Stimulated activated naive CD8-positive, alpha-beta T cell treated with anti-CD3 and anti-CD28 coated beads, Interleukin-15, amount 100 ng/mL, for 72 hours (primary cell): ENCODE data around the gene QPRT.
"Not testable (repeated sequence)": the region's sequence is repeated elsewhere in the genome, so short reads cannot be mapped to it uniquely, and the experiment has no call there.

Experiments
- ATAC-seq: fragments of 150-1000 bp; cut with Tn5 transposase; 2 replicates; pipeline ENCODE4 v1.10.0; 2021; ENCODE audit warnings: mild to moderate bottlenecking, moderate library complexity
- DNase-seq, 2 donors: peaks; one replicate each; pipeline ENCODE4 v3.0.0; 2021 to 2022
- H3K27ac Mint-ChIP-seq, 2 donors: one replicate each; pipeline ENCODE4 v1.8.0; 2022; ENCODE audit warnings: mild to moderate bottlenecking in 2 of 2, mixed read lengths in 2 of 2, moderate library complexity in 2 of 2
- H3K27me3 Mint-ChIP-seq: one replicate; pipeline ENCODE4 v1.8.0; 2022; ENCODE audit warnings: mixed read lengths
- H3K4me1 Mint-ChIP-seq: one replicate; pipeline ENCODE4 v1.8.0; 2022; ENCODE audit warnings: mild to moderate bottlenecking, mixed read lengths
- H3K4me3 Mint-ChIP-seq, 2 donors: one replicate each; pipeline ENCODE4 v1.8.0; 2022; ENCODE audit warnings: mild to moderate bottlenecking in 2 of 2, mixed read lengths in 2 of 2, moderate library complexity in 1 of 2
- H3K9me3 Mint-ChIP-seq, 2 donors: one replicate each; pipeline ENCODE4 v1.8.0; 2022; ENCODE audit warnings: mixed read lengths in 2 of 2

QPRT gene

DNA sequence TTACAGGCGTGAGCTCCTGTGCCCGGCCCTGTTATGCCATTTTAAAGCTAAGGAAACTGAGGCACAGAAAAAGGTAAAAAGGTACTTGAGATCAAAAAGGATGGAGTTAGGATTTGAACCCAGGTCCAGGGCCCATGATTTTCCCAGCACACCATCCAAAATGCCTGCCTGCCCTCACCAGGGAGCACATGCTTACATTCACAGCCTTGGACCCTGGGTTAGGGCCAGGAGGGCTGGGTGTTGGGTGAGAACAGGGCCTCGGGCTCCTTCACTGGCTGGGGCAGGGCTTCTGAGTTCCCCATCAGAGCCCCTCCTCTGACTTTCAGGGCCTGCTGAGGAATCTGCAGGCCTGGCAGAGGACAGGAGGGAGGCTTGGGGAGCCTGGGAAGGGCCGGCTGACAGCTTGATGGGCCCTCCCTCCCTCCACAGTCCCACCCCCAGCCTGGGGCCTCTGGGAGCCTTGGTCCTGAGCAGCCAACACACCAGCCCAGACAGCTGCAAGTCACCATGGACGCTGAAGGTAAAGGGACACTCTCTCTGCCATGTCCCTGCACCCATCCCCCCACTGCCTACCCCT, at the start of gene QPRT:
Gene QPRT, plus strand, starts transcription at position 490 of the 577 bp plus-strand sequence. Its CDS starts 18 bp downstream, at position 508.
- H3K9me3 Mint-ChIP-seq = no peaks in the 10 kb centered on the region
- peak within 1 kb of the TSS; percentile 70 to 81 for H3K4me3 Mint-ChIP-seq
- peaks cover 36% of the 10 kb centered on the region for H3K4me1 Mint-ChIP-seq
- no peak for DNase-seq
- H3K27ac Mint-ChIP-seq = peak within 1 kb of the TSS in 1 of 2 donors; percentile 76
- H3K27me3 Mint-ChIP-seq = no peaks in the 10 kb centered on the region
- peak; percentile 17 for ATAC-seq

DNA sequence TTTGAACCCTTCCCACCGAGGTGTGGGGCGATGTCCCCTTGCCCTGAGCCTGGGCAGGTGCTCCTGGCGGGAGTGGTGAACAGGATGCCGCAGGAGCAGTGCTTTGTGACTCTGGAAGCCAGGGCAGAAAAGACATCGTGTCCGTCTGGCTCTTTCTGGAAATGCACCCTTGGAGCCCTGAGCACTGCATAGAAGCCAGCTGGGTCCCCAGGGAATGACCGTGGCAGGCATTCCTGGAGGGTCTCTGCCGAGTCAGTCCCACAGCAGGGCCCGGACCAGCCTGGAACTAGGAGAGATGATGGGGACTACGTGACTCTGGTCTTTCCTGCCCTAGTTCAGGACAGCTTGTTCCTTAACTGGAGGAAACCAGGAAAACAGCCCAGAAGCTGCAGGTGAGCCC, 49.7 kb upstream of the QPRT start:
- not testable (repeated sequence) for DNase-seq, H3K9me3 Mint-ChIP-seq, H3K27ac Mint-ChIP-seq, H3K4me3 Mint-ChIP-seq, H3K27me3 Mint-ChIP-seq, ATAC-seq
- H3K4me1 Mint-ChIP-seq = peaks cover 30% of the 10 kb centered on the region

DNA sequence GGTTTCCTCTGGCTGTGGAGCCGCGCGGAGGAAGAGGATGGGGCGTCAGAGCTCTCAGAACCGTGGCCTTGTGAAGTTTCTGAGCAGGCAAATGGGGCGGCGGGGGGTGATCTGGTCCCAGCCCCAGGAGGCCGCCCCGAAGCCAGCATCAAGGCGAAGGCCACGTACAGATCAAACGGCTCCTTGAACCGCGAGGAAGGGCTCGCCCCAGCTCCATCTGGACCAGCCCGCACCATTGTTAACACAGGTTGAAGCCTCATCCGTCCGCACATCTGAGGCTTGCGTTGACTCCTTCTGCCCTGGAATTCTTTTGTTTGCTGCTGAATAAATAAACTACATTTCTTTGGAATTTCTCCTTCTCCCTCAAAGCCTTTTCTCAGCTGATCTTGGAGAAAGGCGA, 47.3 kb upstream of the QPRT start:
- DNase-seq, H3K4me3 Mint-ChIP-seq, H3K9me3 Mint-ChIP-seq, H3K27me3 Mint-ChIP-seq, ATAC-seq, H3K27ac Mint-ChIP-seq: not testable (repeated sequence)
- H3K4me1 Mint-ChIP-seq = peaks cover 23% of the 10 kb centered on the region

DNA sequence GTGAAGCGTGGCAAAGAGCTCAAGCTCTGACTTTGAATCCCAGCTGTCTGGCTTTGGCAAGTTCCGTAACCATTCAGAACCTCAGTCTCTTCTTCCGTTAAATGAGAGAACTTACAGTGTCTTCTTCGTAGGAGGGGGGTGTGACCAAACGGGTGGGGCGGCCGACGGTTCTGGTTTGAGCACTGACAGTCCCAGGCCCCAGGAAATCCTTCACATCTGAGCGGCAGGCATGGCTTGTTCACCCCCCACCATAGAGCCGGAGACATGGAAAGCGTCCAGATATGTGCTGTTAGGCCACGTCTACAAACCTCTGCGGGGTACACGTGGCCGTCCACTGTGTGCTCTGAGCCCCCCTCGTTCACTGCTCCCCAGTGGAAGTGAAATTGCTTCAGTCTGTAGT, 43.1 kb upstream of the QPRT start:
- not testable (repeated sequence) for DNase-seq, ATAC-seq, H3K4me3 Mint-ChIP-seq, H3K27ac Mint-ChIP-seq, H3K9me3 Mint-ChIP-seq, H3K4me1 Mint-ChIP-seq, H3K27me3 Mint-ChIP-seq

DNA sequence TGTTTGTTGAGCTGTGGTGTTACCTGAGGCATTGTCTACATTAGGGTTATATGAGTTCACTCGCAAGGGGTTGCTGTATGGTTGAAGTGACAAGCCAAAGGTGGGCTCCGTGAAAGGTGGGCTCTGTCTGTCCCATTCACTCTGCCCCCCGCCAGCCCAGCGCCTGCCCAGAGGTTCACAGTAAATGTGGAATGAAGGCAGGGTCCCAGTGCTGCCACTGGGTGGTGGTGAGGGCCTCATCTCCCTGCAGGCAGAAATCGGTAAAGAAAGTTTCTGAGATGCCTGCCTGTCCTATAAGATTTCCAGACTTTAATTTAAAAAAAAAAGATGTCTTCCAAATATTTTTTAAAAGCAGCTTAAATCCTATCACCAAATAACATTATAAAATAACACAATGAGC, 42.6 kb upstream of the QPRT start:
- peak; percentile 53 for ATAC-seq

DNA sequence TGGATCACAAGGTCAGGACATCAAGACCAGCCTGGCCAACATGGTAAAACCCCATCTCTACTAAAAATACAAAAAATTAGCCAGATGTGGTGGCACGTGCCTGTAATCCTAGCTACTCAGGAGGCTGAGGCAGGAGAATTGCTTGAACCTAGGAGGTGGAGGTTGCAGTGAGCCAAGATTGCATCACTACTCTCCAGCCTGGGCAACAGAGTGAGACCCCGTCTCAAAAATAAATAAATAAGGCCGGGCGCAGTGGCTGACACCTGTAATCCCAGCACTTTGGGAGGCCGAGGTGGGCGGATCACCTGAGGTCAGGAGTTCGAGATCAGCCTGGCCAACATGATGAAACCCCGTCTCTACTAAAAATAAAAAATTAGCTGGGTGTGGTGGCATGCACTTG, 40.2 kb upstream of the QPRT start:
- not testable (repeated sequence) for H3K9me3 Mint-ChIP-seq, H3K27me3 Mint-ChIP-seq, DNase-seq, H3K27ac Mint-ChIP-seq, H3K4me3 Mint-ChIP-seq, ATAC-seq
- peaks cover 23% of the 10 kb centered on the region for H3K4me1 Mint-ChIP-seq

More for the DNA sequence above, 42.6 kb upstream of the QPRT start:
- H3K4me3 Mint-ChIP-seq, H3K27ac Mint-ChIP-seq, H3K27me3 Mint-ChIP-seq, DNase-seq, H3K9me3 Mint-ChIP-seq: not testable (repeated sequence)
- peaks cover 14% of the 10 kb centered on the region for H3K4me1 Mint-ChIP-seq

DNA sequence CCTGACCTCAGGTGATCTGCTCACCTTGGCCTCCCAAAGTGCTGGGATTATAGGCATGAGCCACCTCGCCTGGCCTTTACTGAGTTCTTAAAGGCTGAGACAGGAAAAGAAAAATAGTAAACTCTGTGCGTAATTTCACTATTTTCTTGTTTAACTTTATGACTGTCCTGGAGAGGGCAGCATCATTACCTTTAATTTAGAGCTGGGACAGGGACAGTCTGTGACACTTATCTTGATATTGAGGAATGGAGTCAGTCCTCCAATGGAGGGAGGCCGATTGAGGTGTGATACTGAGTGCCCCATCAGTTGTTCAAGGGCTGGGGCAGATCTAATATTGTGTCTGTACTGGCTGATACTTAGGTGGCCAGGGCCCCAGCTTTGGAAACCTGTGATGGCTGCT, 37.4 kb upstream of the QPRT start:
- peak overlapping the region; percentile 61 to 94 for H3K27ac Mint-ChIP-seq
- ATAC-seq (peak; percentile 72), DNase-seq (no peak)
- H3K4me1 Mint-ChIP-seq = peaks cover 50% of the 10 kb centered on the region
- peak overlapping the region; percentile 65 to 81 for H3K4me3 Mint-ChIP-seq
- H3K9me3 Mint-ChIP-seq = peaks cover 0 to 6% of the 10 kb centered on the region in 2 donors
- H3K27me3 Mint-ChIP-seq = no peaks in the 10 kb centered on the region

DNA sequence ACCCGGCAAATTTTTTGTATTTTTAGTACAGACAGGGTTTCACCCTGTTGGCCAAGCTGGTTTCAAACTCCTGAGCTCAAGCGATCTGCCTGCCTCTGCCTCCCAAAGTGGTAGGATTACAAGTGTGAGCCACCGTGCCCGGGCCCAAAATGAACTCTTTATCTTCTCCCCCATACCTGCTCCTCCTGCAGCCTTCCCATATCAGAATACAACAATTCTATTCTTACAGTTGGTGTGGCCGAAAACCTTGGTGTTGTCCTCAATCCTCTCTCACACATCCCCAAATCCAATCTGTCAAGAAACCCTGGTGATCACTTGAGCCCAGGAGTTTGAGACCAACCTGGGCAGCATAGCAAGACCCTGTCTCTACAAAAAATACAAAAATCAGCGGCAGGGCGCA, 35.4 kb upstream of the QPRT start:
- ATAC-seq = no peak
- no peak overlapping the region for H3K4me3 Mint-ChIP-seq

DNA sequence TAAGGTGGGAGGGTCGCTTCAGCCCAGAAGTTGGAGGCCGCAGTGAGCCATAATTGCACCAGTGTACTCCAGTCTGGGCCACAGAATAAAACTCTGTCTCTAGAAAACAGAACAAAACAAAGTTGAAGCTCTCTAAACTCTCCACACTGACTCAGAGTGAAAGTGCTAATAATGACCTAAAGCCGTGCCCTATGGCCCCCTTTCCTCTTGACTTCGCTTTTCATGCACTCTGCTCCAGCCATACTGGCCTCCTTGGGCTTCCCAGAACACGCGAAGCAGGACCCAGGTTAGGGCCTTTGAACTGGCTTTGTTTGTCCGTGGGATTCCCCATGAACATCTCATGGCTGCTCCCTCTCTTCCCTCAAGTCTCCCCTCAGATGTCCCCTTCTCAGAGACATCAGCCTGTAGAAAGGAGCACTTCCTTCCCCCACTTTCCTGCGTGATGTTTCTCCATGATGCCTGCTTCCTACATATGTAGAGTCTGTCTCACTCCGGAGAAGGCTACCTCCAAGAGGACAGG, 34.6 kb upstream of the QPRT start:
- Mint-ChIP-seq H3K9me3 (peaks cover 0 to 6% of the 10 kb centered on the region in 2 donors), H3K27ac (peak overlapping the region in 1 of 2 donors; percentile 49), H3K4me1 (peaks cover 54% of the 10 kb centered on the region), H3K4me3 (peak overlapping the region in 1 of 2 donors; percentile 17), H3K27me3 (no peaks in the 10 kb centered on the region)
- ATAC-seq = peak; percentile 47
- no peak for DNase-seq

More for the DNA sequence above, 35.4 kb upstream of the QPRT start:
- no peak for DNase-seq
- Mint-ChIP-seq H3K27me3 (no peaks in the 10 kb centered on the region), H3K4me1 (peaks cover 50% of the 10 kb centered on the region), H3K27ac (peak overlapping the region; percentile 2 to 41), H3K9me3 (peaks cover 0 to 6% of the 10 kb centered on the region in 2 donors)

DNA sequence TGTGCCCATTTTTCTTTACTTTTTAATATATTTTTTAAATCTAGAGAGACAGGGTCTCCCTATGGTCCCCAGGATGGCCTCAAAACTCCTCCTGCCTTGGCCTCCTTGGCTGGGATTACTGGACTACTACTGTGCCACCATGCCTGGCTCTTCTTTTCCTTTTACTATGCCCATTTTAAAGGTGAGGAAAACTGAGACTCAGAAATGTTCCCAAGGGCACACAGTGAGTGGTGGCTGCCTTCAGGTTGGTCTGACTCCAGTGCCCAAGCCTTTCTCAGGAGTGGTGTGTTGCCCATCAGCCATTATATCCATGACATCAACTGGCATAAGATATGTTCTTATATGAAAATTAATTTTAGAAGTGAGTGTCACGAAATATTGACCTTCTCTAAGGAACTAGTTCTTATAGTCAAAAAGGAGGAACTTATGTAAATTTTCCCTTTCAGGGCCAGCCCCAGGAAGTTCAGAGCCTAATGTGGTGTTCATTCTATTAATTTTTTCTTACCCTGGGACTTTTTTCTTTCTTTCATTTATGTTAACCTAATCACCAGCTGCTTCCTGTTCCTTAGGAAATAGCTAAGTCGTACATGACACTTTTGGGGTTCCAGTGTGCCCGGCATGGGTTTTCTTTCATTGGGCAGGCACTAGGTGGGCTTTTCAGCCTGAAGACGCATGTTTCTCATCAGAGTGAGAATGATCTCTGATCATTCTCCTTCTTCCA, 33.8 kb upstream of the QPRT start:
- no peak for DNase-seq
- H3K9me3 Mint-ChIP-seq = peaks cover 0 to 6% of the 10 kb centered on the region in 2 donors
- H3K27ac Mint-ChIP-seq = peak overlapping the region; percentile 73 to 93
- H3K4me1 Mint-ChIP-seq = peaks cover 60% of the 10 kb centered on the region
- H3K27me3 Mint-ChIP-seq = no peaks in the 10 kb centered on the region
- ATAC-seq = peak; percentile 14
- H3K4me3 Mint-ChIP-seq = peak overlapping the region; percentile 21 to 65

DNA sequence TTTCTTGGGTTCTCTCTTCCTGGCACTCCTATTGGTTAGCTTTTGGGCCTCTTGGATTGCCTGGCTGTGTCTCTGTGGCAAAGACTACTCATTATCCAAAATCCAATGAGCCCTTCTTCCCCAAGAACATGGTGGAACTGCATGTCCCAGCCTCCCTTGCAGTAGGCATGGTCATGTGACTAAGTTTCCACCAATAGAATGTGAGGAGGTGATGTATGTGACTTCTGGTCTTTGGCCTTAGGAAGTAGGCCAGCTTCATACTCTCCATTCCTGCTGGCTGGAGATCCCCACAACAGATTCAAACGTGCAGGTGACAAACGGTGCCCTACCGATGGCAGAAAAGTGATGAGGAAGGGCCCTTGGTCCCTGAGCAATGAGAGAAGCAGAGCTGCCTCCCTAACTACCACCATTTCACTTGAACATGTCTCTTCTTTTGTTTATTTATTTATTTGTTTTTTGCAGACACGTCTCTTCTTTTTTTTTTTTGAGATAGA, 33.2 kb upstream of the QPRT start:
- Mint-ChIP-seq H3K4me1 (peaks cover 55% of the 10 kb centered on the region), H3K9me3 (peaks cover 0 to 6% of the 10 kb centered on the region in 2 donors), H3K4me3 (peak overlapping the region in 1 of 2 donors; percentile 65), H3K27me3 (no peaks in the 10 kb centered on the region), H3K27ac (peak overlapping the region; percentile 78 to 93)
- peak in 1 of 2 donors; percentile 43 for DNase-seq
- peak; percentile 70 for ATAC-seq

DNA sequence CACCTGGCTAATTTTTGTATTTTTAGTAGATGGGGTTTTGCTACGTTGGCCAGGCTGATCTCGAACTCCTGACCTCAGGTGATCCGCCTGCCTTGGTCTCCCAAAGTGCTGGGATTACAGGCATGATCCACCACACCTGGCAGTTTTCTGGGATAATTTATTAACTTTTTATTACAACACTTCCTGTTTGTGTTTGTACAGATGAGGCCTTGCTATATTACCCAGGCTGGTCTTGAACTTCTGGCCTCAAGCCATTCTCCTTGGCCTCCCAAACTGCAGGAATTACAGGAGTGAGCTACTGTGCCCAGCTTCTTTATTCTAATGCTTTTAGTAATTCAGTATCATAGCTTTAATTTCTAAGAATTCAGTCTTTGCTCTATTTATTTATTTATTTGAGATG, 32.0 kb upstream of the QPRT start:
- Mint-ChIP-seq H3K27ac (no peak overlapping the region), H3K27me3 (no peaks in the 10 kb centered on the region), H3K4me3 (no peak overlapping the region), H3K9me3 (peaks cover 0 to 6% of the 10 kb centered on the region in 2 donors), H3K4me1 (peaks cover 43% of the 10 kb centered on the region)
- no peak for DNase-seq
- no peak for ATAC-seq

DNA sequence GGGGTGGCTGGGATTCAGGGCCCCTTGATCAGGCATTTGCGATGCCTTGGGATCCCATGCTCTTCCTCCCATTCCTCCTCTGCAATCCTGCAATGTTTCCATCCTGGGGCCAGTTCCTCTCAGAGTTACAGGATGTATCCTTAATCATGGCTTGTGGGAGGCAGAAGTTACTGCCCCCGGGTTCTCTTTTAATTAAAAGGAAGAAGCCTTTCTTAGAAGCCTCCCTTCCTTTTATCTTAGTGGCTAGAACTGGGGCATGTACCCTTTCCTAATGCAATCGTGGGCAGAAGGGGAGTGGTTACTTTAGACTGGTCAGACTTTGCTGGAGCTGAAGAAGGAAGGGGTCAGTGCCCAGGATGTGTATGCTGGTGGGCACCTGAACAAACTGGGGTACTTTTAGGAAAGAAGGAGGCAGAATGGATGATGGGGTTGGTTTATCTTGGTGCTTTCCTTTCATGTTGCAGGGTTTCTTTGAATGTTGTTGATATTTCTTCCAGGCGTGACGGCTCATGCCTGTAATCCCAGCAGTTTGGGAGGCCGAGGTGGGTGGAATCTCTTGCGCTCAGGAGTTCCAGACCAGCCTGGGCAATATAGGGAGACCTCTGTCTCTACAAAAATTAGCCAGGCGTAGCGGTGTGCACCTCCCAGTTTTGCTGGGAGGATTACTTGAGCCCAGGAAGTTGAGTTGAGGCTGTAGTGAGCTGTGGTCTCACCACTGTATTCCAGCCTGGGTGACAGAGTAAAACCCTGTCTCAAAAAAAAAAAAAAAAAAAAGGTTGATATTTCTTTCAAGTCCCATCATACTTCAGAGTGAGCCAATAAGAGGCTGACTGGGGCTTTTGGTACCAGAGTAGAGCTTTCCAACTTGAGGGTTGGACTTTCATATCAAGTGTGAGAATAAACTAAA, 29.1 kb upstream of the QPRT start:
- no peak for DNase-seq
- no peaks in the 10 kb centered on the region for H3K27me3 Mint-ChIP-seq
- peak overlapping the region; percentile 19 to 92 for H3K27ac Mint-ChIP-seq
- peaks cover 36% of the 10 kb centered on the region for H3K4me1 Mint-ChIP-seq
- no peak for ATAC-seq
- peak overlapping the region in 1 of 2 donors; percentile 59 for H3K4me3 Mint-ChIP-seq
- H3K9me3 Mint-ChIP-seq = peaks cover 0 to 6% of the 10 kb centered on the region in 2 donors

DNA sequence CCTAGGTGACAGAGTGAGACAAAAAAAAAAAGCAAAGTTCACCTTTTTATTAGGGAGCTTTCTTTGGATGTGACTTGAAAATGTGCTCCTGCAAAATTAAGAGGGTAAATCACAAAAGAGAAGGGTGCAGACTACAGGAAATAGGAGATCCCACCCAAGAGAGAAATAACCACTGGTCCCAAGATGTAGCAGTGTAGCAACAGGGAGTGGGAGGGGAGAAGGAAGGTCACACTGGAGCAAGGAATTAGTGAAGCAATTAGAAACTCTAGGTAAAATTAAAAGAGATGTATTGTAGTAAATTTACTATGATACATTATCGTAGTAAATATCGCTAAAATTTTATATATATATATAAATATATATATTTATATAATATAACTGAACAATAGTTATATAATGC, 28.2 kb upstream of the QPRT start:
- H3K27me3 Mint-ChIP-seq = no peaks in the 10 kb centered on the region
- peaks cover 0 to 1% of the 10 kb centered on the region in 2 donors for H3K9me3 Mint-ChIP-seq
- ATAC-seq (no peak), DNase-seq (no peak)
- H3K4me3 Mint-ChIP-seq = no peak overlapping the region
- peaks cover 27% of the 10 kb centered on the region for H3K4me1 Mint-ChIP-seq
- H3K27ac Mint-ChIP-seq = no peak overlapping the region

DNA sequence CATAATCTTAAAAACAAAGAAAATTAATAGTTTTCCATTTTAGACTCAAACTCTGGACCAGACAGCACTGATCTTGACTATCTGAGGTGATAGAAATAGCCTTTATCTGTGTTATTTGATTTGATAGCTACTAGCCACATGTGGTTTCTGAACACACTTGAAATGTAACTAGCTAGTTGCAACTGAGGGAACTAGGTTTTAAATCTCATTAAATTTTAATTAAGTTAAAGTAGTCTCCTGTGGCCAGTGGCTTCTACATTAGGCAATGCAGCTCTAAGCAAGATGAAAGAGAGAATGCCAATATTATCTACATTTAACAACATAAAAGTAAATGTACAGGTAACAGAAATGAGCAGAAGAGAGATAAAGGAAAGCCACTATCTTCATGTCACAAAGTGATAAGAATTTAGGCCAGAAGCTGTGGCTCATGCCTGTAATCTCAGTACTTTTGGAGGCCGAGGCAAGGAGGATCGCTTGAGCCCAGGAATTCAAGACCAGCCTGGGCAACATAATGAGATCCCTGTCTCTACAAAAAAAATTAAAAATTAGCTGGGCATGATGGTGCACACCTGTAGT, 27.1 kb upstream of the QPRT start:
- Mint-ChIP-seq H3K9me3 (no peaks in the 10 kb centered on the region), H3K27me3 (no peaks in the 10 kb centered on the region), H3K27ac (peak overlapping the region in 1 of 2 donors; percentile 42)

More for the DNA sequence above, 27.1 kb upstream of the QPRT start:
- H3K4me1 Mint-ChIP-seq = peaks cover 19% of the 10 kb centered on the region
- no peak overlapping the region for H3K4me3 Mint-ChIP-seq
- ATAC-seq (no peak), DNase-seq (no peak)
